HG02885 (cell line): ENCODE data around the gene TRPM5.

Experiments used
- ATAC-seq: cut with Tn5 transposase; IDR thresholded peaks from one replicate; pipeline ENCODE4 v1.9.1; 2021; ENCODE audit warnings: mild to moderate bottlenecking; ENCODE audit not compliant: unreplicated experiment, poor library complexity

TRPM5 gene

GRCh38 chr11:2441171-2441570 lies 3.1 kb downstream of the TRPM5 start:
- no peak for ATAC-seq

DNA sequence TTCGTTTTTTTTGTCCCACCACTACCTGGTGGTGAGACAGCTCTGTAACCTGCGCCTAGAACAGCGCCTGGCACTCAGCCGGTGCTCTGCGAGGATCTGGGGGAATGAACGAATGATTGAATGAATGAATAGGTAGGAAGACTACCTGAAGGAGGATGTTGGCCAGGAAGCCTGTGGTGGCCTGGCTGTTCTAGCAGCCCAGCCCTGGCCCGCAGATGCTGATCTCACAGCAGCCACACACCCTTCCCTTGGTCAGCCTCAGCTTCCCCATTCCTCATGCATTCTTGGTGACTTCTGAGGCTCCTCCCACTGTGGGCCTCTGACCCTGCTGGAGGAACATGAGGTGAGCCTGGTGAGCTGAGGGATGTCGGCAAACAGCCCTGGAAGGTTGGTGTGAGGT lies 3.7 kb downstream of the TRPM5 start:
- ATAC-seq: no peak

GRCh38 chr11:2439820-2440219 lies 4.5 kb downstream of the TRPM5 start:
- no peak for ATAC-seq

GRCh38 chr11:2437516-2437915 lies 6.8 kb downstream of the TRPM5 start:
- no peak for ATAC-seq

- no peak for ATAC-seq
Measured at GRCh38 chr11:2436521-2437031, 7.7 kb downstream of the TRPM5 start.

GRCh38 chr11:2436013-2436520 lies 8.2 kb downstream of the TRPM5 start:
- ATAC-seq: no peak

DNA sequence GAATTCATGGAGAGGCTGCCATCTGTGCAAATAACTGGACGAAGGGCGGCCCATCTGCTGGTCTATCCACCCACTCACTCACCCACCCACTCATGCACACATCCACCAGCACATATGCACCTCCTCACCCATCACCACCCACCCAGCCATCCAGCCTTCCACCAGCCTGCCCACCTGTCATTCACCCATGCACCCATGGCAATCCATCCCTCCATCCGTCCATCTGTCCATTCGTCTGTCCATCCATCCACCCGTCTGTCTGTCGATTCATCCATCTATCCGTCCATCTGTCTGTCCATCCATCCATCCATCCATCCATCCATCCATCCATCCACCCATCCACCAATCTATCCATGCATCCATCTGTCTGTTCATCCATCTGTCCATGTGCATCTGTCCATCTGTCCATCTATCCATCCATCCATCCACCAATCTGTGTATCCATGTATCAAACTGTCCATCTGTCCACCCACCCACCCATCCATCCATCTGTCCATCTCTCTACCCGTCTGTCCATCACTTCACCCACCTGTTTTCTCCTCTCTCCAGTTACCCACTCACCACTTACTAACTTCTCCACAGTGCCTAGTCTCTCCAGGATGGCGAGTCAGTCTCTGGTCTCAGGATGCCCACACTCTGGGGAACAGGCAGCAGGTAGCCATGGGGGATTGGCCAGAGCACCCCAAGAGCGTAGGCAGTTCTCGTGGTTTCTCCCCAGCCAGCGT lies 8.9 kb downstream of the TRPM5 start:
- no peak for ATAC-seq

DNA sequence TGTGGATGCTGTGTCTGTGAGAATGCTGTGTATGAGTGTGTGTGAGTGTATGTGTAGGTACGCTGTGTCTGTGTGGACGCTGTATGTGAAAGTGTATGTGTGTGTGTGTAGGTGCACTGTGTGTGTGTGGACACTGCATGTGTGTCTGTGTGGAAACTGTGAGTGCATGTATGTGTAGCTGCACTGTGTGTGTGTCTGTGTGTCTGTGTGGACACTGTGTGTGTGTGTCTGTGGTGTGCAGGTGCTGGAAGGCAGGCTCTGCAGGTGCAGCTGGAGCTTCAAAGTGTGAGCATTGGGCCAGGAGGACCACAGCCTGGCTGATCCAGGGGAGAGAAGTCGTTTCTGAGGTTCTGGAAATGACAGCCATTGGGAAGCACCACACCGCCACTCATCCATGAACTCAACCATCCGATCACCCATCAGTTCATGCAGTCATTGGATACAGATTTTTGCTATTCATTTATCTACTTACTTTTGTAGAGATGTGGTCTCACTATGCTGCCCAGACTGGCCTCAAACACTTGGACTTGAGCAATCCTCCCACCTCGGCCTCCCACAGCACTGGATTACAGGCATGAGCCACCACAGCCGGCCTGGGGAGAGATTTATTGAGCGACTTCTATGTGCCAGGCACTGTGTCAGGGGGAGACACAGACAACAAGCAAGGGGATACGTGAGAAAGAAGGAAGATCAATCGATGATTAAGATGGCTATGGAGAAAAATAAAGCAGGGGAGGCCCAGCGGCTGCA lies 9.6 kb downstream of the TRPM5 start:
- ATAC-seq: no peak

GRCh38 chr11:2434008-2434407 lies 10.3 kb downstream of the TRPM5 start:
- ATAC-seq: no peak

DNA sequence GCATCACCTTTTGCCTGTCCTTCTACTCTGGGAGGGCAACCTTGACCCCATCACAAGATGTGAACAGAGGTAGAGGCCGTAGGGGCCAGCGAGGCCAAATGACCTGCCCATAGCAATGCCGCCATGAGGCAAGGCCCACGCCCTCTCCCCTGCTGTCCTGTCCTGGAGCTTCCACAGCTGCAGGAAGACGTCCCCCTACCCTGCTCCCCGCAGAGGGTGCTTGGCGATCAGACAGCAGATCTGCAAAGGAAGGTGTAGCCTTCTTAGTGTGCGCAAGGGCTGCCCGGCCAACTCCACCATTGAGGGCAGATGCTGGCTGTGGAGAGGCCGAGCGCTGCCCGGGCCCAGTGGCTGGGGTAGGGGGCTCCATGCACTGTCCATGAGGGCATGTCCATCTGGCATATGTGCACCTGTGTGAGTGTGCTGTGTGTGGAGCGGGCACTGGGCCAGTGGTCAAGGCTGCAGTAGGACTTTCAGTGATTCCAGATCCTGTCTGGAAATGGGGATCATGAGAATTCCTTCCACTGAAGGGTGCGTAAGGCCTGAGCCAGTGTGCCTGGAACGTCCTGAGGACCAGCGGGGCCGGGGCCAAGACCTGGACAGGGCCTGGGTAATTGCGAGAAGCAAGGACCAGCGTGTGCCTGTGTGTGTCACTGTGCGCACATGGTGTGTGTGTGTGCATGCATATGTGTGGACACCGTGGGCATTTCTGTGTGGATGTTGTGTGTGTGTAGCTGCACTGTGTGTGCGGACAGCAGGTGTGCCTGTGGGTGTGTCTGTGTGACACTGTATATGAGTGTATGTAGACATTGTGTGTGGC lies 11.0 kb downstream of the TRPM5 start:
- ATAC-seq: no peak

DNA sequence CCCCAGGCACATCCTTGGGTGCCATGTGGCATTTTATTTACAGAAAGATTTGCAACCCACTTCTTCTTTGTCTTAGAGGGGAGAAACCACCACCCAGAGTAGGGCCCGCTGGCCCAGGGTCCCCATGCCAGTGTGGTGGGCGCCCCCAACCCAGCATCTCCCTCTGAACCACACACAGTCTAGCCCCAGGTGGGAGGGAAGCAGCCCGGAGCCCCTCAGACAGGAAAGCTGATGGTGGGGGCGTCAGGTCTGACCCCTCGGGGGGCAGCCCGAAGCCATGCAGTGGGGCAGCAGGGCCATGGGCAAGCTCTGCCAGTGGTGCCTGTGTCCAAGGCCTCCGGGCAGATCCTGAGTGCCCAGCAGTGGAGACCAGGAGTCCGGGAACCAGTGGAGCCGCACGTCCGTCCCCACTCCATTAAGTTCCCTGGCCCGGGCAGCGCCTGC lies 11.7 kb downstream of the TRPM5 start:
- no peak for ATAC-seq

GRCh38 chr11:2432171-2432621 lies 12.1 kb downstream of the TRPM5 start:
- ATAC-seq: no peak

- no peak for ATAC-seq
Measured at GRCh38 chr11:2431395-2431794, 12.9 kb downstream of the TRPM5 start.

GRCh38 chr11:2428322-2428795 lies 16.0 kb downstream of the TRPM5 start:
- ATAC-seq: peak; percentile 55

- ATAC-seq: no peak
Measured at GRCh38 chr11:2427721-2428321, 16.5 kb downstream of the TRPM5 start.

GRCh38 chr11:2426826-2427521 lies 17.3 kb downstream of the TRPM5 start:
- ATAC-seq: no peak

- no peak for ATAC-seq
Measured at GRCh38 chr11:2426221-2426620, 18.1 kb downstream of the TRPM5 start.

DNA sequence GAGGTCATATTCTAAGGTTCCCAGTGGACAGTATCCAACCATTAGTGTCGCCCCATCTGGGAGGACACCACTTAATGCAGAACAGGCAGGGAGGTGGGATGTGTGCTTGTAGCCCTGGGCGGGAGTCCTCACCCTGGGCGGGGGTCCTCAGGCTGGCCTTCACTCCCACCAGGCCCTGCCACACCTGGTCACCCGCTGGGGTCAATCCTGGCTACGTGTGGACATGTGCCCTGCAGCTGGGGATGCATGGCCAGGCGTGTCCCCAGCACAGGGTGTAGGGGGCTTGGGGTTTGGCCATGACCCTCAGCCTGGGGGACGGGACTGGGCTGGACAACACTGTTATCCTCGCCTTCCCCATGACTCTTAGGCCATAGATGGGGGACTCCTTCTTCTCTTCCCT lies 18.8 kb downstream of the TRPM5 start:
- ATAC-seq: no peak

- ATAC-seq: no peak
Measured at GRCh38 chr11:2424811-2425495, 19.4 kb downstream of the TRPM5 start.
